HG02798 (cell line): Measurements from ENCODE around the gene MAZ.
A peak's percentile ranks its signal among the peaks of the same experiment; 100 is the strongest.

Experiments used
- ATAC-seq: cut with Tn5 transposase; IDR thresholded peaks from one replicate; pipeline ENCODE4 v1.9.1; 2021; ENCODE audit warnings: mild to moderate bottlenecking; ENCODE audit not compliant: unreplicated experiment, poor library complexity

Gene MAZ

GRCh38 chr16:29844575-29845331, 38.4 kb downstream of the MAZ start:
- no peak for ATAC-seq

GRCh38 chr16:29845656-29846055, 39.3 kb downstream of the MAZ start:
- no peak for ATAC-seq

- ATAC-seq = peak; percentile 68
Measured at GRCh38 chr16:29848420-29849297, 42.3 kb downstream of the MAZ start.

- ATAC-seq = no peak
Measured at GRCh38 chr16:29849505-29849904, 43.2 kb downstream of the MAZ start.

- ATAC-seq = no peak
Measured at GRCh38 chr16:29850998-29851397, 44.7 kb downstream of the MAZ start.

GRCh38 chr16:29852654-29853053, 46.3 kb downstream of the MAZ start:
- no peak for ATAC-seq

- ATAC-seq = no peak
Measured at GRCh38 chr16:29854520-29855100, 48.3 kb downstream of the MAZ start.

GRCh38 chr16:29857133-29857760, 50.9 kb downstream of the MAZ start:
- no peak for ATAC-seq

- no peak for ATAC-seq
Measured at GRCh38 chr16:29858149-29858849, 52.0 kb downstream of the MAZ start.

GRCh38 chr16:29858974-29859373, 52.6 kb downstream of the MAZ start:
- no peak for ATAC-seq

- ATAC-seq = no peak
Measured at GRCh38 chr16:29860218-29860617, 53.9 kb downstream of the MAZ start.
